GM12874 (cell line): ENCODE measurements around the gene SLCO3A1.

Source experiments
- CTCF ChIP-seq: IDR thresholded peaks from 2 replicates; pipeline ENCODE4 v1.5.1; 2011; ENCODE audit warnings: low read depth, mild to moderate bottlenecking, control low read depth, low read length, moderate library complexity; ENCODE audit not compliant: insufficient read depth

SLCO3A1 gene

DNA sequence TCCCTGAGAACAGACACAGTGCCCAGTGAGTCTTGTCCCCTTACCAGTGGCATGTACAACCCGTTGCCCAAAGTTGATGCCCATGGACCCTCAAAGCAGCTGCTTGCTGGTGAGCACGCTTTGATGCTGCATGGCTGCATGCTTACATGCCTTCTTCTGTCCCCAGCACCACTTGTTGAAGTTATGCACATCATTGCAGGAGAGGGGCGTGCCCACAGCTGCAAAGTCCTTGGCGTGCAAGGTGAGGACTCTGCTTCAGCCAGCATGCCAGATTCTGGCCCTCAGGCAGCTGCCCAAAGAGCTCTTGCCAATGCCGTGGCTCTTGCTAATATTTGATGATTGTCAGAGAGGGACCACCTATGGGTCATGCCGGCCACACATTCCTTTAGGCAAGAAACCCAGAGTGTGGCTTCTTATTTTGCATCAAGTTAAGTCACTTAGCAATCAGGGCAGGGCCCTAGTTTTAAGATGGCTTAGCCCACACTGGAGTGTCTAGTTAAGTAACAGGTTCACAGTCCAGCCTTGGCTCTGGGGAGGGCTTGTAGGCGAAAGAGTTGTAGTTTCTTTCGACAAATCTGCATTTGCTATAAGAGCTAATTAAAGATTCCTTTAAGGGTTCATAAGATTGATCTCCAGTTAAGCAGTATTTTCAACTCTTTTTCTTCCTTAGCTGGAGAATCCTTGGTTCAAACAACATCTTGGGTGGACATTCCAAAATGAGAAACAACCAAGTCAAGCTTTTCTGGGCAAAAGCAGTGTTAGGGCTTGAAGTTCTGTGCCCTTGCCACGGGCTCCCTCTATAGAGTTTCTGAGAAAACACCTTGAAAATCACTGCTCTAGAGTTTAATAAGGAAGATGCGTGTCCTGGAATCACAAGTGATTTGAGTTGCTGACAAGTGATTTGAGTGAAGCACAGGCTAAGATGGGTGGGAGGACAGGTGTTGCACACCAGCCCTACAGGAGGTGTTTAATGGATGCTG is 128.6 kb downstream of the SLCO3A1 start:
- TF ChIP-seq CTCF, result peak; percentile 29; the same call in 1 of the 2 replicates

- TF ChIP-seq CTCF, result no peak
These were observed 130.3 kb downstream of the SLCO3A1 start for GRCh38 chr15:91983729-91984340.

GRCh38 chr15:91985297-91985696 is 131.8 kb downstream of the SLCO3A1 start:
- no peak for TF ChIP-seq CTCF

GRCh38 chr15:91988071-91988470 is 134.6 kb downstream of the SLCO3A1 start:
- no peak for TF ChIP-seq CTCF

DNA sequence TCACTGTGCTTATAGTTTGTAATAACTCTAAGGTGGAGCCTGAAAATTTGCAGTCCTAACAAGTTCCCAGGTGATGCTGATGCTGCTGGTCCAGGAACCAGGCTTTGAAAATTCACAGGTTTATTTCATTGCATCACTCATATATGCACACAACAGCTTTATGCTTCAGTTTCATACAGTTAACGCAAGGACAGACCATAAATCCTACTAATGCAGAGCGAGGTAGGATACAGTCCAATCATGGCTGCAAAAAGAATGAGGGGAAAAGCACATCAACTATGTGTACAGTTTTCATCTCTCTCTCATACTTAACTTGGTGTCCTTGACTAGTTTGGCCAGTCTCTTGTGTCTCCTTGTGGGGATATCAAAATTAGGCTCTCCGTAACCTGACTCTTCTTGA is 135.1 kb downstream of the SLCO3A1 start:
- no peak for TF ChIP-seq CTCF

DNA sequence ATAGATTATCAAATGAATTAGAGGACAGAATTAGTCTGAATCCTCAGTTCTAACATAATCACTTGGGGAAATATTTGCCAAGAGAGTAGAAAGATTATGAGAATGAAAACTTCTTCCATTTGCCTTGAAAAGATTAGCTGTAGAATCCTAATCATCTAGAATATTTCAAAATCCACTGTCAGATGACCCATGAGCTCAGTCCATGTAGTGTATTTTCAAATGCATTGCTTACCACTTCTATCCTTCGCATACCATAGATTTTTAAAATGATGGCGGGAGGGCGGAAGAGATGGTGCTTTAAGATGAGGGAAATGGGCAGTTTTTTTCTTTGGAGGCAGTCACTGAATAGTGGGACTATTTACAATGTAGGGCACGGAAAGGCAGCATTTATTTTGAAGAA is 136.3 kb downstream of the SLCO3A1 start:
- TF ChIP-seq CTCF, result no peak

DNA sequence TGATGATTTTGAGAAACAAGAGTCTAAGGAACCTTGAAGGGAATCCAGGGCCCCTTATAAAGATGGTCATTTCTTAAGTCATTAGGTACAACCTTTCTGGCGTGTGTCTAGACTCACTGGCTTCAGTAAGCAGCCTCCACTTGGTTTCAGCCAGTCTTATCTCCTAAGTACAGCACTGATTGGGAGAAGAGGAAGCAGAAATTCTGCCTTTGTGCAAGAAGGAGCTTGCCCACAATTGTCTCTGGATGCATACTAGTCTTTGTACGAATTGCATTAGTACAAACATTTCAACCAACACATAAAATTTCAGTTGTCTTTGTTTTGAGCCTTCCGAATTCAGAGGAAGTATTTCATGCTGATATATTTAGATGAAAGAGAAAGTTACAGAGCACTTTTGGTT is 139.4 kb downstream of the SLCO3A1 start:
- no peak for TF ChIP-seq CTCF
